ENCODE measurements around the gene DENND1B. TPM values are rescaled to one million over a fixed set of nuclear protein-coding genes. Genes with fewer than 3 reads are reported as not detected.
A peak's percentile ranks its signal among the peaks of the same experiment; 100 is the strongest.
"Not testable (repeated sequence)": the region's sequence is repeated elsewhere in the genome, so short reads cannot be mapped to it uniquely, and the experiment has no call there.

Gene DENND1B
- total RNA-seq, 1 donor from 2014 or later = 29.5 TPM

GRCh38 chr1:197559655-197560054 lies 215.6 kb downstream of the DENND1B start:
- DNase-seq (ENCODE audit: low read depth) = no peak

GRCh38 chr1:197559244-197559643 lies 216.0 kb downstream of the DENND1B start:
- DNase-seq (ENCODE audit: low read depth) = no peak

- peak; percentile 4 for DNase-seq (ENCODE audit: low read depth)
Measured at GRCh38 chr1:197557302-197557701, 218.0 kb downstream of the DENND1B start.

- no peak for DNase-seq (ENCODE audit: low read depth)
Measured at GRCh38 chr1:197553281-197553680, 222.0 kb downstream of the DENND1B start.

- DNase-seq (ENCODE audit: low read depth) = no peak
Measured at GRCh38 chr1:197546989-197547388, 228.3 kb downstream of the DENND1B start.

- DNase-seq (ENCODE audit: low read depth) = no peak
Measured at GRCh38 chr1:197544553-197544952, 230.7 kb downstream of the DENND1B start.

GRCh38 chr1:197544130-197544529 lies 231.2 kb downstream of the DENND1B start:
- no peak for DNase-seq (ENCODE audit: low read depth)

- no peak for DNase-seq (ENCODE audit: low read depth)
Measured at GRCh38 chr1:197541411-197541810, 233.9 kb downstream of the DENND1B start.

- DNase-seq (ENCODE audit: low read depth) = peak; percentile 37
Measured at GRCh38 chr1:197526736-197527371, 248.4 kb downstream of the DENND1B start.

GRCh38 chr1:197521118-197521739 lies 254.1 kb downstream of the DENND1B start:
- DNase-seq (ENCODE audit: low read depth) = peak; percentile 36

- peak; percentile 30 for DNase-seq (ENCODE audit: low read depth)
Measured at GRCh38 chr1:197519741-197520334, 255.4 kb downstream of the DENND1B start.

- DNase-seq (ENCODE audit: low read depth) = no peak
Measured at GRCh38 chr1:197515421-197515820, 259.9 kb downstream of the DENND1B start.

GRCh38 chr1:197510691-197511378 lies 264.4 kb downstream of the DENND1B start:
- no peak for DNase-seq (ENCODE audit: low read depth)

- no peak for DNase-seq (ENCODE audit: low read depth)
Measured at GRCh38 chr1:197496722-197497121, 278.6 kb downstream of the DENND1B start.

- DNase-seq (ENCODE audit: low read depth) = not testable (repeated sequence)
Measured at GRCh38 chr1:197491505-197491904, 283.8 kb downstream of the DENND1B start.

GRCh38 chr1:197486946-197487345 lies 288.3 kb downstream of the DENND1B start:
- DNase-seq (ENCODE audit: low read depth) = peak; percentile 43

GRCh38 chr1:197485790-197486189 lies 289.5 kb downstream of the DENND1B start:
- DNase-seq (ENCODE audit: low read depth) = peak; percentile 31

- no peak for DNase-seq (ENCODE audit: low read depth)
Measured at GRCh38 chr1:197481101-197481500, 294.2 kb downstream of the DENND1B start.

GRCh38 chr1:197480446-197480845 lies 294.8 kb downstream of the DENND1B start:
- DNase-seq (ENCODE audit: low read depth) = no peak

GRCh38 chr1:197472141-197472540 lies 303.1 kb downstream of the DENND1B start:
- no peak for DNase-seq (ENCODE audit: low read depth)

- DNase-seq (ENCODE audit: low read depth) = no peak
Measured at GRCh38 chr1:197471248-197471985, 303.9 kb downstream of the DENND1B start.

GRCh38 chr1:197470330-197470729 lies 304.9 kb downstream of the DENND1B start:
- DNase-seq (ENCODE audit: low read depth) = no peak
